ENCODE results near the gene CXXC4. TPM values are rescaled to one million over a fixed set of nuclear protein-coding genes. Genes with fewer than 3 reads are reported as not detected.

The CXXC4 gene
- polyA plus RNA-seq, 12 donors: 2.2 to 9.5 (median 3.3) TPM; not detected in 1

- DNase-seq: no peak
These were observed 73.1 kb downstream of the CXXC4 start for GRCh38 chr4:104421566-104421965.

- DNase-seq: no peak
These were observed 73.9 kb downstream of the CXXC4 start for GRCh38 chr4:104420766-104421165.

Data from muscle of arm (tissue), 12 donors.